IMR-90 (cell line): ENCODE measurements around the gene MARCHF2. TPM values are rescaled to one million over a fixed set of nuclear protein-coding genes. Genes with fewer than 3 reads are reported as not detected.

ENCODE experiments used
- ATAC-seq: fragments of 200-7000 bp; cut with Tn5 transposase; 2 replicates; pipeline ENCODE4 v1.9.1; 2020; ENCODE audit warnings: low read depth, mild to moderate bottlenecking, moderate library complexity
- BruUV-seq: library from RNA; stranded (reverse); fragments of 400-500 nt; replicated peaks from 2 replicates; lab custom pipeline; 2021; lab: Mats Ljungman, UMichigan
- CTCF ChIA-PET: fragments of 300-600 bp; formaldehyde crosslinking; extraction: SDS; loops from one replicate; lab custom pipeline; 2021; ENCODE audit warnings: antibody characterized with exemption; lab: Yijun Ruan, JAX
- POLR2A ChIA-PET: fragments of 300-600 bp; sonication (Branson Sonifier 250); formaldehyde crosslinking; loops from one replicate; lab custom pipeline; 2022; ENCODE audit warnings: antibody characterized with exemption; ENCODE audit not compliant: unreplicated experiment; lab: Charles Lee
- DNase-seq: peaks from one replicate; pipeline ENCODE4 v3.0.0; 2013
- H2AFZ ChIP-seq: replicated peaks from 2 replicates; pipeline ENCODE3; 2013; ENCODE audit warnings: low read length, mild to moderate bottlenecking; ENCODE audit not compliant: poor library complexity
- H2AK5ac ChIP-seq: 2 replicates; pipeline ENCODE4 v1.6.1; 2013; ENCODE audit warnings: low read depth, low read length, inconsistent platforms
- H2AK9ac ChIP-seq: replicated peaks from 2 replicates; pipeline ENCODE3; 2013; ENCODE audit warnings: mild to moderate bottlenecking, low read depth, low read length, moderate library complexity; ENCODE audit not compliant: poor library complexity
- H2BK120ac ChIP-seq: 2 replicates; pipeline ENCODE4 v1.6.1; 2013; ENCODE audit warnings: low read depth, low read length, inconsistent platforms
- H2BK15ac ChIP-seq: 3 replicates; pipeline ENCODE4 v1.6.1; 2013; ENCODE audit warnings: low read depth, low read length, inconsistent platforms
- H2BK20ac ChIP-seq: 2 replicates; pipeline ENCODE4 v1.6.1; 2013; ENCODE audit warnings: low read depth, mild to moderate bottlenecking, inconsistent platforms, low read length, moderate library complexity
- H2BK5ac ChIP-seq: 2 replicates; pipeline ENCODE4 v1.6.1; 2013; ENCODE audit warnings: mild to moderate bottlenecking, low read depth, low read length, inconsistent platforms; ENCODE audit not compliant: poor library complexity, severe bottlenecking
- H3K14ac ChIP-seq: replicated peaks from 2 replicates; pipeline ENCODE4 v1.6.1; 2013; ENCODE audit warnings: low read depth, low read length, inconsistent platforms
- H3K18ac ChIP-seq: 2 replicates; pipeline ENCODE4 v1.6.1; 2013; ENCODE audit warnings: low read depth, low read length, control low read depth
- H3K23ac ChIP-seq: 2 replicates; pipeline ENCODE4 v1.6.1; 2013; ENCODE audit warnings: low read depth, low read length, inconsistent platforms
- H3K27ac ChIP-seq: 2 replicates; pipeline ENCODE4 v1.5.1; 2013; ENCODE audit warnings: mild to moderate bottlenecking, control low read depth, low read length; ENCODE audit not compliant: insufficient read depth
- H3K27me3 ChIP-seq: 2 replicates; pipeline ENCODE4 v1.6.1; 2013; ENCODE audit warnings: low read length; ENCODE audit not compliant: control insufficient read depth, insufficient read depth
- H3K36me3 ChIP-seq: 2 replicates; pipeline ENCODE4 v1.6.1; 2013; ENCODE audit warnings: low read length, mixed read lengths; ENCODE audit not compliant: control insufficient read depth, insufficient read depth
- H3K4ac ChIP-seq: 2 replicates; pipeline ENCODE4 v1.6.1; 2013; ENCODE audit warnings: low read depth, low read length, inconsistent platforms
- H3K4me1 ChIP-seq: 2 replicates; pipeline ENCODE4 v1.6.1; 2013; ENCODE audit warnings: low read length, mixed read lengths; ENCODE audit not compliant: control insufficient read depth, insufficient read depth
- H3K4me2 ChIP-seq: 2 replicates; pipeline ENCODE4 v1.6.1; 2013; ENCODE audit warnings: low read depth, mild to moderate bottlenecking, control low read depth, low read length, moderate library complexity
- H3K4me3 ChIP-seq: 2 replicates; pipeline ENCODE4 v1.5.1; 2013; ENCODE audit warnings: low read depth, mild to moderate bottlenecking, control low read depth, low read length, moderate library complexity; ENCODE audit not compliant: insufficient read depth
- H3K56ac ChIP-seq: 2 replicates; pipeline ENCODE4 v1.6.1; 2013; ENCODE audit warnings: low read length, inconsistent platforms; ENCODE audit not compliant: insufficient read depth; ENCODE audit errors: extremely low read depth
- H3K79me1 ChIP-seq, 2 experiments: 2 replicates each; pipeline ENCODE4 v1.6.1; 2013; ENCODE audit warnings: low read length in 2 of 2, inconsistent platforms in 1 of 2, low read depth in 1 of 2
- H3K9ac ChIP-seq: 2 replicates; pipeline ENCODE4 v1.6.1; 2013; ENCODE audit warnings: low read depth, low read length, control low read depth
- H3K9me1 ChIP-seq: 2 replicates; pipeline ENCODE4 v1.6.1; 2013; ENCODE audit warnings: low read length, inconsistent platforms; ENCODE audit not compliant: insufficient read depth
- H3K9me3 ChIP-seq: 2 replicates; pipeline ENCODE4 v1.6.1; 2013; ENCODE audit warnings: low read length; ENCODE audit not compliant: control insufficient read depth, insufficient read depth
- H4K20me1 ChIP-seq: 2 replicates; pipeline ENCODE4 v1.6.1; 2013; ENCODE audit warnings: low read length, inconsistent platforms; ENCODE audit not compliant: insufficient read depth
- H4K5ac ChIP-seq: 2 replicates; pipeline ENCODE4 v1.6.1; 2013; ENCODE audit warnings: mild to moderate bottlenecking, low read depth, low read length, control low read depth
- H4K8ac ChIP-seq, 2 experiments: 2 replicates each; pipeline ENCODE4 v1.6.1; 2013; ENCODE audit warnings: low read depth in 2 of 2, low read length in 2 of 2, control low read depth in 1 of 2, inconsistent platforms in 1 of 2
- H4K91ac ChIP-seq: 2 replicates; pipeline ENCODE4 v1.6.1; 2013; ENCODE audit warnings: low read depth, low read length, inconsistent platforms; ENCODE audit not compliant: insufficient read depth
- CEBPB ChIP-seq: IDR thresholded peaks from 2 replicates; pipeline ENCODE4 v1.6.1; 2012; ENCODE audit warnings: low read depth, low read length, improper control_type of control experiment
- CTCF ChIP-seq: conservative IDR thresholded peaks from 2 replicates; pipeline ENCODE4 v1.5.1; 2012; ENCODE audit warnings: mild to moderate bottlenecking, low read depth, low read length, improper control_type of control experiment
- FOS ChIP-seq: fragments of 150-350 bp; IDR thresholded peaks from 2 replicates; pipeline ENCODE4 v1.6.1; 2016; ENCODE audit warnings: low read depth, low read length
- MAFK ChIP-seq: IDR thresholded peaks from 2 replicates; pipeline ENCODE4 v1.6.1; 2012; ENCODE audit warnings: low read depth, low read length, improper control_type of control experiment
- MXI1 ChIP-seq: IDR thresholded peaks from 2 replicates; pipeline ENCODE4 v1.6.1; 2012; ENCODE audit warnings: low read depth, mild to moderate bottlenecking, low read length, moderate library complexity, borderline replicate concordance
- NFE2L2 ChIP-seq: fragments of 150-350 bp; IDR thresholded peaks from 2 replicates; pipeline ENCODE4 v1.6.1; 2016; ENCODE audit warnings: low read depth, mild to moderate bottlenecking, low read length
- POLR2A ChIP-seq: IDR thresholded peaks from 2 replicates; pipeline ENCODE4 v1.6.1; 2012; ENCODE audit warnings: mild to moderate bottlenecking, low read depth, low read length
- RCOR1 ChIP-seq: IDR thresholded peaks from 2 replicates; pipeline ENCODE4 v1.6.1; 2012; ENCODE audit warnings: mild to moderate bottlenecking, low read length, improper control_type of control experiment; ENCODE audit not compliant: insufficient replicate concordance
- WGBS, 2 experiments: methylation state at CpG; one replicate each; pipeline versions ENCODE4 v1.1.5 to v1.1.7; 2013; ENCODE audit warnings: missing lambda C conversion rate in 2 of 2; ENCODE audit not compliant: insufficient read length in 1 of 2; ENCODE audit errors: extremely low coverage in 2 of 2; 5-methylcytosine and 5-hydroxymethylcytosine counted together
- dilution Hi-C: fragments of 300-500 bp; cut with HindIII; formaldehyde crosslinking; loops from one replicate; pipeline ENCODE4 v1.14.3; 2018; ENCODE audit warnings: low sequenced_read_pairs; ENCODE audit not compliant: unreplicated experiment
- in situ Hi-C: fragments of 300-500 bp; cut with MboI; formaldehyde crosslinking; loops from 3 replicates; pipeline ENCODE4 v1.14.3; 2019; ENCODE audit warnings: low sequenced_read_pairs, inconsistent platforms, mixed read lengths
- intact Hi-C: fragments of 100-400 bp; cut with micrococcal nuclease; formaldehyde crosslinking; loops from 2 replicates; pipeline ENCODE4 v1.10.0; 2022
- polyA plus RNA-seq, 3 experiments: library from polyadenylated mRNA; depleted of rRNA; stranded (reverse); fragments of >200 nt; gene quantifications; 2 replicates each; pipeline ENCODE4 v1.2.3, GENCODE V29; 2012; ENCODE audit warnings: low replicate concordance in 1 of 3
- total RNA-seq: library from RNA; depleted of rRNA; stranded (reverse); fragments of >200 nt; gene quantifications from 2 replicates; pipeline ENCODE4 v1.2.3, GENCODE V29; 2012

Gene MARCHF2
- total and polyA plus RNA-seq, 2 of the 4 experiments (the other 2 are of a cell fraction): 33.8 to 58.8 TPM

- Histone ChIP-seq H2AK9ac (peak overlapping the region; percentile 65), H3K4me3 (no peak overlapping the region), H3K27ac (peak overlapping the region; percentile 24; the same call in 1 of the 2 replicates), H3K79me1 (peaks cover 53 to 85% of the 10 kb centered on the region in 2 experiments), H2BK5ac (peak overlapping the region; percentile 24), H3K36me3 (peaks cover 66% of the 10 kb centered on the region), H2BK20ac (no peak overlapping the region), H3K18ac (no peak overlapping the region), H4K20me1 (peaks cover 72% of the 10 kb centered on the region), H4K5ac (no peak overlapping the region), H3K9me1 (peaks cover 36% of the 10 kb centered on the region), H2AK5ac (peak overlapping the region; percentile 45; the same call in 1 of the 2 replicates), H3K4me2 (0 out of 2 replicates have a peak overlapping the region, but pooled peaks have one; percentile 3), H3K27me3 (no peaks in the 10 kb centered on the region), H2BK15ac (no peak overlapping the region), H3K4me1 (peaks cover 22% of the 10 kb centered on the region), H4K8ac (no peak overlapping the region), H3K23ac (peak overlapping the region; percentile 56; the same call in 1 of the 2 replicates), H3K56ac (no peak overlapping the region), H3K9me3 (no peaks in the 10 kb centered on the region), H4K91ac (no peak overlapping the region; the same call in 1 of the 2 replicates), H2BK120ac (0 out of 2 replicates have a peak overlapping the region, but pooled peaks have one; percentile 42), H3K14ac (no peak overlapping the region; the same call in 1 of the 2 replicates), H2AFZ (no peak overlapping the region), H3K9ac (no peak overlapping the region), H3K4ac (peak overlapping the region; percentile 25; the same call in 1 of the 2 replicates)
- ATAC-seq (peak; percentile 22; the same call in 1 of the 2 replicates), DNase-seq (peak; percentile 74)
- ChIA-PET CTCF (no interaction called here), POLR2A (no interaction called here)
- WGBS, 2 experiments: 96% methylated on average over 5 of the region's 8 CpGs; no CpG with 5 or more reads in 1 of the 2 experiments
- TF ChIP-seq NFE2L2 (no peak), CTCF (no peak), MAFK (no peak), POLR2A (no peak), CEBPB (no peak), MXI1 (no peak), RCOR1 (no peak), FOS (no peak)
- BruUV-seq: no TSS peak
- intact Hi-C loops: loop anchor here (2.0 kb wide), 1 partner anchor 114 kb away; no protein-coding TSS in a partner anchor
- in situ Hi-C loops: no loop called here
- dilution Hi-C loops: no loop called here
Measured at GRCh38 chr19:8468761-8469373, 55.8 kb downstream of the MARCHF2 start.
